ENCODE data around the gene MCF2L.

The MCF2L gene

GRCh38 chr13:113141601-113141970 lies 172.6 kb downstream of the MCF2L start:
- no peak for DNase-seq

DNA sequence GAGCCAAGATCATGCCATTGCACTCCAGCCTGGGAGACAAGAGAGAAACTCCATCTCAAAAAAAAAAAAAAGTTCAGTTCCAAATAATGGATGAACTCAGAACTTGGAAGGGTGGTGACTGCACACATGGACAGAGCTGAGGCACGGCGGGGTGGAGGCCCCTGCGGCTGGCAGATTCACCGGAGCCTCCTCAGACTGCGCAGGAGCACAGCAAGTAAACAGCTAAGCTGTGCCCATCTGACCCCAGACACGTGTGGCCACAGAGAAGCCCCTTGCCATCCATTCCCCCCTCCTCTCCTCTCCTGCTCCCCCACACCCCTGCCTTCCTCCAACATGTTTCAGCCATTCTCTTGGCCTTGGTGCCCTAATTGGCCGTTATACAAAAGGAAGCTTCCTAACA lies 173.9 kb downstream of the MCF2L start:
- no peak for DNase-seq

GRCh38 chr13:113143466-113144254 lies 174.6 kb downstream of the MCF2L start:
- DNase-seq = no peak

DNA sequence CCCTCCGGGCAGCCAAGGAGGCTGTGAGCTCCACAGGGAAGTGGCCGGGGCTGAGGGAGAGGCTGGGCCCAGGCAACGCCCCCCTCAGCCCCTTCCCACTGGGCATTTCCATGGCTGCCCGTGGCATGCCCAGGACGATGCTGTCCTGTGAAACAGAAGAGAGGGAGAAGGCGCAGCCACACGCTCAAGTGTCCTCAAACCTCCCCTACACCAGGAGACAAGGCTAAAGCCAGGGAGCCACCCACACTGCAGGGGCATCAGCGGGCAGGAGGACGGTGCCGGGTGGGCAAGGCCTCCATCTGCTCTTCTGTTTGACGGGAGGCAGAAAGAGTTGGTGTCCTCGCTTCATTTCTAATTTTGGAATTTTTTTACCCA lies 175.2 kb downstream of the MCF2L start:
- DNase-seq = no peak

GRCh38 chr13:113145496-113145895 lies 176.5 kb downstream of the MCF2L start:
- no peak for DNase-seq

- no peak for DNase-seq
Observed at GRCh38 chr13:113145911-113146598, 177.0 kb downstream of the MCF2L start.

GRCh38 chr13:113146750-113147149 lies 177.7 kb downstream of the MCF2L start:
- no peak for DNase-seq

DNA sequence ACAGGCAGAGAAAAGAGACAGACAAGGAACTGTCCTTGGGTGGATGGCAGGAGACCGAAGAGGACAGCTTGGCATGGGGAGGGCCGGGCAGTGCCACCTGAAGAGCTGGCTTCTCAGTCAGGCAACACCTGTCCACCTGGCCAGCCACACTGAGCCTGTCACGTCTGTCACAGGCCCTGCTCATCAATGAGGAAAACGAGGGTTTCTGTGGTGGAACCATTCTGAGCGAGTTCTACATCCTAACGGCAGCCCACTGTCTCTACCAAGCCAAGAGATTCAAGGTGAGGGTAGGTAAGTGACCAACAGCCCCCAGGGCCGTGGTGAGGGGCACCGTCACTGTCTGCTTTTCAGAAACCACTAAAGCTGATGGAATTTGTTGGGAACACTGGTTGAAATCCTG lies 178.2 kb downstream of the MCF2L start:
- DNase-seq = no peak

DNA sequence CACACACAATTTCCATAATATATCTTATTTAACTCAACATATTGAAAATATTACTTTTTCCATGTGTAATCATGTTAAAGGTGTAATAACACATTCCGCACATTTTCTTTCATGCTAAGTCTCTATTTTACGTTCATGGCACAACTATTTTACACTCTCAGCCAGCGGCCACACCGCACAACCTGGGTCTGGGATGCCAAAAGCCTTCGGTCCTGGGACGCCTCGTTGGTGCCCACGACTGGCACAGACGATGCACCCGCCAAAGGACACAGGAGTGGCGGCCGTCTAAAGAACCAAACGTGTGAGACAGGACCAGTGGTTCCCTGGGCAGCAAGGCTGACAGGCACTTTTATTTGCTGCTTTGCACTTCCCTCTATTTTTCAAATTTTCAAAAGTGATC lies 179.4 kb downstream of the MCF2L start:
- DNase-seq = no peak

- DNase-seq = no peak
Observed at GRCh38 chr13:113148940-113149503, 180.0 kb downstream of the MCF2L start.
